Stimulated activated CD8-positive, alpha-beta memory T cell treated with anti-CD3 and anti-CD28 coated beads, Interleukin-12 subunit alpha, Interleukin-12 subunit beta, amount 100 ng/mL, for 1 hour (primary cell): Measurements from ENCODE around the gene C19orf47.
A peak's percentile ranks its signal among the peaks of the same experiment; 100 is the strongest.

ENCODE experiments used
- DNase-seq: peaks from one replicate; pipeline ENCODE4 v3.0.0-alpha.2; 2020; ENCODE audit warnings: low read depth

The C19orf47 gene, protein sequence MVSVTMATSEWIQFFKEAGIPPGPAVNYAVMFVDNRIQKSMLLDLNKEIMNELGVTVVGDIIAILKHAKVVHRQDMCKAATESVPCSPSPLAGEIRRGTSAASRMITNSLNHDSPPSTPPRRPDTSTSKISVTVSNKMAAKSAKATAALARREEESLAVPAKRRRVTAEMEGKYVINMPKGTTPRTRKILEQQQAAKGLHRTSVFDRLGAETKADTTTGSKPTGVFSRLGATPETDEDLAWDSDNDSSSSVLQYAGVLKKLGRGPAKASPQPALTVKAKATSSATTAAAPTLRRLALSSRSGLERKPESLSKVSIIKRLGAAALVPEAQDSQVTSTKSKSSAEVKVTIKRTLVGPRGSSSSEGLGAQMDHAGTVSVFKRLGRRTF

DNA sequence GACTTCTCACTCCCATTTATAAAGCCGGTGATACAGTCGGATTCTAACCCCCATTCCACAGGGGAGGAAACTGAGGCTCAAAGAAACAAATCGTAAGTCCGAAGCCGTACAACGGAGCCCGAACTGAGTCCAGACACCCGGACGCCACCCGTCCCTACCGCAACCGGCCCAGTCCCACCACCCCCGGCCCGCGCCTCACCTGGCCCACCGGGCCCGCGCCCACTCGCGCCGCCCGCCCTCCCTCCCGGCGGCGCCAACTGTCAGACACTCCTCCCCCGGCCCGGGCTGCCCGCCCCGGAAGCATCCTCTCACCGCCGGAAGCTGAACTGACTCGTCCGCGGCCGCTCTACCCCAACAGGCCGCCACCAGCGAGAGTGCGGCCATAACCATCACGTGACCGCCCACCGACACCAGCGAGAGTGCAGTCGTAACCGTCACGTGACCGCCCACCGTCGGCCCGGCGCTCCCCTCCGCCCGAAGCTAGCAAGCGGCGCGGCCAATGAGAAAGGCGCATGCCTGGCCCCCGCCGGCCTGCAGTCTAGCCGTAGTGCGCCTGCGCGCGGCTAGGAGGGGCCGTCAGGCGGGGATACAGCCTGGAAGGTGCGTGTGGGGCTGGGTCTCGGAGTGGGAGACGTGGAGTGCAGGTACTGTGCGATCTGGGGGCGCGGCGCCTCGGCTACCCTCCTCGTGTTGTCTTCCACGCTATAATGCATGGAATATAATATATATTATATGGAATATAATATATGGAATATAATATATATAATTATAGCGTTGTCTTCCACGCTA lies at the start of gene C19orf47, which contains the start of gene PLD3:
Gene C19orf47 (minus strand): TSS at position 273 of the 789 bp plus-strand sequence. CDS start 6,540 bp downstream, outside the sequence.
Gene PLD3 (plus strand): TSS at position 571 of the 789 bp plus-strand sequence. CDS start 17,789 bp downstream, outside the sequence.
- DNase-seq = peak; percentile 97

DNA sequence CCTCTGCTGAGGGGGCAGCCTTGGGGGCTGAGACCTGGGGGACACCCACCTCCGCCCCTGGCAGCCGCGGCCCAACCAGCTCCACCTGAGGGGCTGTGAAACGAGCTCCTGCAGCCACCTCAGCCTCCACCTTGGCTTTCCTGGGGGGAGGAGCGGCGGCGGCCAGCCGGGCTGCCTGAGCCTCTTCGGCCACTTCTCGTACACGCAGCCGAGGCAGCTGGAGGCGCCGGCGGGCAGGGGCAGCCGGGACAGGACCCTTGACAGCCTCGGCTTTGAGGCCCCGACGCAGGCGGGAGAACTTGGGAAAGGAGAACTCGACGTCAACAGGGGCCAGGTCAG lies 49.3 kb upstream of the C19orf47 start:
- DNase-seq = no peak

DNA sequence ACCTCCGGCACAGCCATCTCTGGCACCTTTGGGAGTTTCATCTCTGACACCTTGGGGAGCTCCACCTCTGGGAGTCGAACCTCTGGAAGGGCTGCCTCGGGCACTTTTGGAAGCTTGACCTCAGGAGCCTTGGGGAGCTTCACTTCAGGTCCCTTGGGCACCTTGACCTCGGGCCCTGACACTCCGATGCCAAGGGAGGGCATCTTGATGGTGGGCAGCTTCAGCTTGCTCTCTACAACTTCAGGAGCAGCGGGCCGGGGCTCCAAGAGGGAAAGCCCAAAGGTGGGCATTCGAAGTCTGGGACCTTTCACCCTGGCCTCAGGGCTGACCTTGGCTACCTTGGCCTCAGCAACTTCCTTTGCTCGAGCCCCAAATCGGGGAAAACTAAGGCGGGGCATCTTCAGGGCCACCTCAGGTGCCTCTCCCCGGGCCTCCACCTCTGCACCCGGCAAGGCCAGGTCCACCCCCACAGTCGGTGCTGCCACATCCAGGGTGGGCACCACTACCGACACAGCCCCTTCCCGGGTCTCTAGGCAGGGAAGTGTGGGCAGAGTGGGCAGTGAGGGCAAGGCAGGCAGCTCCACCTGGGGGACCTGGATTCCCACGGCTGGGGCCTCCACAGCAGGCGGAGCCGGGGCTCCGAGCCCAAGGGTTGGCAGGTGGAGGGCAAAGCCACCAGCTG lies 48.8 kb upstream of the C19orf47 start:
- no peak for DNase-seq

DNA sequence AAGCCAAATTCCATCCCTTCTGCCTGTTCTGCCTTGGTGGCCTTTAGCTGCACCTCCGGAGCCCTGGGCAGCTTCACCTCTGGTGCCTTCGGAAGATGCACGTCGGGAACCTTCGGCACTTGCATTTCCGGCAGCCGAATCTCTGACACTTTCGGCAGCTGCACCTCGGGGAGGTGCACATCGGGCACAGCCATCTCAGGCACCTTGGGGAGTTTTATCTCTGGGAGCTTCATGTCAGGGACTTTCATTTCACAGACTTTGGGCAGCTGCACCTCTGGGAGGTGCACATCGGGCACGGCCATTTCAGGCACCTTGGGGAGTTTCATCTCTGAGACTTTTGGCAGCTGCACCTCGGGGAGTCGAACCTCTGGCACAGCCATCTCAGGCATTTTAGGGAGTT lies 47.8 kb upstream of the C19orf47 start:
- no peak for DNase-seq

DNA sequence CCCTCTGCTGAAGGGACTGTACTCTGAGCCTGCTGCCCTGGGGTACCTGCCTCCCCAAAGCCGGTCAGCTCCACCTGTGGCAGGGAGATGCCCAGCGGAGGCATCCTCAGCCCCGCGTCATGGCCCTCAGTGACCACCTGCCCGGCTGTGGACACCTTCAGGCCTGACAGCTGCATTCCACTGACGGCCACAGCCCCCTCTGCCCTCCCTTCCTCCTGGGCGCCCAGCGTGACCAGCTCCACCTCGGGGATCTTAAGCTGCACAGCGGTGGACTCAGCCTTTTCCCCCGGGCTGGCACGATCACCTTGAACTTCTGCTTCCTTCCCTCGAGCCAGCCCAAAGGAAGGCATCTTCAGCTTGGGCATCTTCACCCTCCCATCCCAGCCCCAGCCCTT lies 46.6 kb upstream of the C19orf47 start:
- no peak for DNase-seq

DNA sequence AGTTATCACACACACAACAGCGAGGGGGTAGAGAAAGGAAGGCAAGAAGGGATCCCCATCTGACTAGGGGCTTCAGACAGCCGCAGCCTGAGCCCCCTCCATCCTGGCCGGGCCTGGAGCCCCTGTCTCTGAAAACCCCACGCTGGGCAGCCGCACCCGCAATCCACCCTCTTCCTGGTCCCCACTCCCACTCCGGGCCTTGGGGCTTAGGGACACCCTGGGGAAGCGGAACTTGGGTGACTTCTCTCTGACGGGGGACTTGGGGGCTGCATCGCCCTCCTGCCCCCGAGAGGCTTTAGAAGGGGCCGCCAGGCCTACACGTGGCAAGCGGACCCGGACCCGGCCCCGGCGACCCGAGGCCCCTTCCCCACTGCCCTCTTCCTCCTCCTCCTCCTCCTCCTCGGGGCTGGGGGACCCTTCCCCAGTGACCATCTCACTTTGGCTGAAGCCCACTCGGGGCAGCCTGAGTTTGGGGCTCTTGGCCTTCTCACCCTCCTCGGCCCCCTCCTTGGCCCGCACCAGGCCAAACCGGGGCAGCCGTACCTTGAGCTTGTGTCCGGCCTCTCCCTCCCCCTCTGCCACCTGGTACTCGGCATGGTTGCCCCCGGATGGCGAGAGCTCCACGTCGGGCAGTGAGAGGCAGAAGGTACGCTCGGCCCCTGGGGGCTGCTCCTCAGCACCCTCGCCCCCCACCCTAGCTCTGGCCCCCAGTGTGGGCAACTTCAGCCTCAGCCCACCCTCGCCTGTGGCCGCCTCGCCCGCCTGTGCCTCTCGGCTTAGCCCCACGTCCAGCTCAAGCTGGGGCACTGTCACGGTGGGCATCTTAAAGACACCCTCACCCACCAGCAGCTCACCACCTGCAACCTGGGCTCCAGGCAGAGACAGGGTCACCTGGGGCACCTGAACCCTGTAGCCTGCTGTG lies 46.0 kb upstream of the C19orf47 start:
- no peak for DNase-seq

DNA sequence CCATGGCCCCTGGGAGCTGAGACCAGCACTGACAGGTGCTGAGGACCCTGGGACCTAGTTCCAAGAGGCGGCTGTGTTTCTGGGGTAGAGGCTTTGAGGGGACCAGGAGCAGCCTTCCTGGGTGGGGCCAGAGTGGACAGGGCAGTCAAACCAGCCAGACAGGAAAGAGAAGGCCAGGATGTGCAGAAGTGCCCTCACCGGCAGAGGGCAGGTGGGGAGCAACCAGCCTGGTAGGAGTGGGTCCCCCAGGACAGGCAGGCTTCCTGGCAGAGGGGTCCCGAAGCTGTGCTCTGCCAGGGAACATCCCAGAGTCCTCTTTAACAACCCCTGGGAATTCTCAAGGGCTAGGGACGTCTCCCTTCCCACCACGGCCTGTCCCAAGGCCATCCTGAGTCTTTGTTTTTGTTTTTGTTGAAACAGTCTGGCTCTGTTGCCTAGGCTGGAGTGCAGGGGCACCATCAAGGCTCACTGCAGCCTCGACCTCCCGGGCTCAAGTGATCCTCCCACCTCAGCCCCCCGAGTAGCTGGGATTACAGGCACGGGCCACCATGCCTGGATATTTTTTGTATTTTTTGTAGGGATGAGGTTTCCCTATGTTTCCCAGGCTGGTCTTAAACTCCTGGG lies 44.8 kb upstream of the C19orf47 start:
- DNase-seq = no peak

DNA sequence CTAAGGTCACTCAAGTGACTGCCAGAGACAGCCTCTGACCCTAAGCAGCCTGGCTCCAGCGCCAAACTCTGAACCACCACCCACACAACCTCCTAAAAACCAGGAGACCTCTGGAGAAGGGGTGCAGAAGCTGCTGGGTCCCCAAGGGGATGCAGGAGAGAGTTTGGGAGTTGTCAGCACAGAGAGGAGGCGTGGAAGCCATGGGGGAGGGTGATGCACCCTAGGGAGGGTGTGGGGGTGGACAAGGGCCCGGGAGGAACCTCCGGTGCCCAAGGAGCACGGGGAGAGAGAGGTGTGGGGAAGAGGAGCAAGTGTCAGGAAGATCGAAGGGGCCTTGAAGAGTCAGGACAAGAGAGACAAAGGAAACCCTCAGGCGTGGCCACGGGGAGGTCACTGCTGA lies 43.9 kb upstream of the C19orf47 start:
- no peak for DNase-seq

DNA sequence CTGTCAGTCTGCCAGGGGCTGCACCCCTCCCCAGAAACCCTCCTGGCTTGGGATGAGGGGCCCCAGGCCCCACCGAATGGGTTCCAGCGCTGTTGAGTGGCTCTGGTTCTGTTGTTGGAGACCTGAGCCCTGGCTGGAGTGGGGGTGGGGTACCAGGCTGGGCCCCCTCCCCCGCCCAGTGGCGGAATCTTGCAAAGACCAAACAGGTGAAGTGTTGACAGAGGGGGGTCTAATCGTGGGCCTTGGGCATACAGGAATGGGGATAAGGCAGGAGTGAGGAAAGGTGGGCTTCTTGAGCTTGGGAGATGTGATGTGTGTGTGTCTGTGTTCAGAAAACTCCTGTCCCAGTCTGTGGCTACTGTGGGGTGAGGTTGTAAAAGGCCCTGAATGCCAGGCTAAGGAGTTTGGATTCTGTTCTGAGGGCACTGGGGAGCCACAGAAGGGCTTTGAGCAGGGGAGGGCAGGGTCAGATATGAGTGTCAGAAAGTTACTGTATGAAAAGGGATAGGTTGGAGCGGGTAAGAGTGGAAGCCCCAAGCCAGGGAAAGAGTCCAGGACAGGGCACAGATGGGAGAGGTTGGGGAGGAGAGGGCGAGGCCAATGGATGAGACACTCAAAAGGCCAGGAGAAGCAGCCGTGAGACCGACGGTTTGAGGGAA lies 42.0 kb upstream of the C19orf47 start, which contains the start of gene HIPK4:
Gene HIPK4 (minus strand): TSS at position 98 of the 659 bp plus-strand sequence. CDS start 279 bp downstream, outside the sequence.
- no peak for DNase-seq

DNA sequence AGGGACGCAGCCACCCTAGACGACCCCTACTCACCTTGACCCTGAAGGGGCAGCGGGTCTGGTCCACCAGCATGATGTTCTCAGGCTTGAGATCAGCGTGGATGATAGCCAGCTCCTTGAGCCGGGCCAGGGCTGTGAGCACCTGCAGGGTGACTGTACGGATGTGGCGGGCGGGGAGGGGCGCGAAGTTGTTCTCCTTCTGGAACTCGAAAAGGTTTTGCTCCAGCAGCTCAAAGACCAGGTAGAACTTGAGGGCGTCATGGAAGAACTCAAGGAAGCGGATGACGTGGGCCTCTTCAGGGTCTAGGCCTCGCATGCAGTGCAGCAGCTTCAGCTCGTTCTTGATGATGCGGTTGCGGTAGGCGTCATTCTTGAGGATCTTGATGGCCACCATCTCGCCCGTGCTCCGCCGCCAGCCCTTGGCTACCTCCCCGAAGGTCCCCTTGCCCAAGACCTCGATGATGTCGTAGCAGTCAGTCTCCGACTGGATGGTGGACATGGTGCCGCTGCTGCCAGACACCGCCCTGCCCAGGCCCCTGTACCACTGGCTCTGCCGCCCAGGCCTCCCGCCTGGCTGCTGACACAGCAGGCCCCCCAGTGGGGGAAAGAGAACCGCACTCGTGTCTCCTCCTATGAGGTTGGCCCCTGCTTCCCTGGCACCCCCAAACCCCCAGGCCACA lies 41.3 kb upstream of the C19orf47 start:
- DNase-seq = no peak

DNA sequence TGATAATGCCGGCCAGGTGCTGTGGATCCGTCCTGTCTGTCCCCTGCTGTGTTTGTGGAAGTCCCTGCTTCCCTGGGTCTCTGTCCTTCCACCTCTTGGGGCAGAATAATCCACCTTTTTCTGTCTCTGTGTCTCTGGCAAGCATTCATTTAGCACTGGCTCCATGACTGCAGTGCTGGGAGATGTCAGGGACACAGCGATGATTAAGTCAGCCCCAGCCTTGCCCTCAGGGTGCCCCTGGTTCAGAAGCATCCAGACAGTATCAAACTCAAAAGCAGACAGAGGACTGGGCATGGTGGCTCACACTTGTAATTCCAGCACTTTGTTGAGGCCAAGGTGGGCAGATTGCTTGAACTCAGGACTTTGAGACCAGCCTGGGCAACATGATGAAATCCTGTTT lies 40.3 kb upstream of the C19orf47 start:
- DNase-seq = no peak

DNA sequence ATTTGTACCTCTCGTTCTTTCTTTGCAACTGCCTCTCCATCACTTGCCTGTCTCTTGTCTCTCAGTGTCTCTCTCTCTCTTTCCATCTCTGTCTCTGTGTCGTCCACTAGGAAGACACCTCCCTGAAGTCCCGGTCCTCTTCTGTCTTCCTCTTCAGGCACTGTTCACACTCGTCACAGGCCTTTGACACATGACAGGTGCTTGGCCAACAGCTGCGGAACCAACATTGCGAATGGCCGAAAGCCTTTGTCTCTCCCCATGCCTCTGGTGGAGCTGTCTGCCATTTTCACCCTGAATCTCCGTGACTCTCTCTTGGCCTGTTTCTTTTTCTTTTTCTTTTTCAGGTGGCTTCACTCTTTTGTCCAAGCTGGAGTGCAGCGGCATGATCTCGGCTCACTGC lies 39.0 kb upstream of the C19orf47 start:
- no peak for DNase-seq

DNA sequence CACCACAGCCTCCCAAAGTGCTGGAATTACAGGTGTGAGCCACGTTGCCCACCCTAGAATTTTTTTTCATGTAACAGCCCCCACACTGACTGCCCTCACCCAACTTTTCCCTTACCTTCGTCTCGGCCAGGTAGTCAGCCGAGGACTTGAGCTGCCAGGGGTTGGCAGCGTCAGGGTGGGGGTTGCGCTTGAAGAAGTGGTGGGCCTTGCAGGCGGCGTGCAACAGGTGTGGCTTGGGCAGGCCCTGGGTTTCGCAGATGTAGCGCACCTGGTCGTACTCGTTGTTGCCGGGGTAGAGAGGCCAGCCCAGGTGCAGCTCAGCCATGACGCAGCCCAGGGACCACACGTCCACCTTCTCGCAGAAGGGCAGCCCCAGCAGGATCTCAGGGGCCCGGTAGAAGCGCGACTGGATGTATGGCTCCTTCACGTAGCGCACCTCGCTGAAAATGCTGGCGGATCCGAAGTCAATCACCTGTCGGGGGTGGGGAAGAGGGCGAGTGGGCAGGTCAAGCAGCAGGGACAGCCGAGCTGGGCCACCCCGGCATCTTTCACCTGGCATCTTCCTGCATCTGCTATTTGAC lies 35.6 kb upstream of the C19orf47 start:
- no peak for DNase-seq

DNA sequence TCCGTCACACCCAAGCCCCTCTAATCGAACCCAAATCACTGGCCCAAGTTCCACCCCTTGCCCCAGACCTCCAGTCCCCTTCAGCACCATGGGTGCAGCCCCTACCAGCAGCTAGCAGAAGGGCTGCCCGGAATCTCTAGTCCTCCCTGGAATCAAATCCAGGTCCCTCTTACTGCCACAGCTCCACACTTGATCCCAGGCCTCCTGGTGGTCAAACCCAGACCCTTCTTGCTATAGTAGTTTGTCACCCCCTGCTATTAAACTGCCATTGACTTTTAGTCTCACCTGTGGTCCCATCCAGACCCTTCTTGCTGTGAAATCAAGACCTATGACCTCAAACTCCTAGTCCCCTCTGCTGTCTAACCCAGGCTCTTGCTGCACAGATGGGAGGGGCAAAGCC lies 33.1 kb upstream of the C19orf47 start:
- no peak for DNase-seq

DNA sequence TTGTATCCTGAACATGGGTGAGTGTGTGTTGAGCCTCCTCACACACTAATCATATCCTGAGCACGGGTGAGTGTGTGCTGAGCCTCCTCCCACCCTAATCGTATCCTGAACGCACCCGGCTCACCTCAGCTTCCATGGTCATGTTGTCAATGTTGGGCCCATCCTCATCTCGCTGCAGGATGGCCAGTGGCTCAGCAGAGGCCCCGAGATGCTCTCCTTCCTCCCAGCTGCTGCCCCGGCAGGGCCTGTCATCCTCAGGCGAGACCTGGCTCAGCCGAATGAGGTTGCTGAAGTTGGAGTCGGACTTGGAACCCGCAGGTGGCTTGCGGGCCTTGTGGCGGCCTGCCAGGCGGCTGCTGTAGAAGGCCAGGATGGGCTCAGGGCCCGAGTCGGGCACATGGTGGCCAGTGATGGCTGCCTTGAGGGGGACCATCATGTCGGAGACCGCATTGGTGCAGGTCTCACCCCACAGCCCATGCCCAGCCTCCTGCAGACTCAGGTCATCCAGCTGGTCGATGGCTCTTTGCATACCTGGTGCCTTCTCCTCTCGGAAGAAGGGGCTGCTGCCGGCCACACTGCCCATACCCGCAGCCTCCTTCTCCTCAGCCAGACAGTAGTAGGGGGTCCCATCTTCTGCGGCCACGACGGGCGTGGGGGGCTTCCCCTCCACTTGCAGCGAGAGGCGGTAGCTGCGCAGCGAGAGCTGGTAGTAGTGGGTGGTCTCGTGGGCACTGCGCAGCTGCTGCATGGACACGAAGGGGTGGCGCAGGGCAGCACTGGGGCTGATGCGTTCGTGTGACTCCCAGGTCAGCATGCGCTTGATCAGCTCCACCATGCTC lies 32.2 kb upstream of the C19orf47 start:
- no peak for DNase-seq

DNA sequence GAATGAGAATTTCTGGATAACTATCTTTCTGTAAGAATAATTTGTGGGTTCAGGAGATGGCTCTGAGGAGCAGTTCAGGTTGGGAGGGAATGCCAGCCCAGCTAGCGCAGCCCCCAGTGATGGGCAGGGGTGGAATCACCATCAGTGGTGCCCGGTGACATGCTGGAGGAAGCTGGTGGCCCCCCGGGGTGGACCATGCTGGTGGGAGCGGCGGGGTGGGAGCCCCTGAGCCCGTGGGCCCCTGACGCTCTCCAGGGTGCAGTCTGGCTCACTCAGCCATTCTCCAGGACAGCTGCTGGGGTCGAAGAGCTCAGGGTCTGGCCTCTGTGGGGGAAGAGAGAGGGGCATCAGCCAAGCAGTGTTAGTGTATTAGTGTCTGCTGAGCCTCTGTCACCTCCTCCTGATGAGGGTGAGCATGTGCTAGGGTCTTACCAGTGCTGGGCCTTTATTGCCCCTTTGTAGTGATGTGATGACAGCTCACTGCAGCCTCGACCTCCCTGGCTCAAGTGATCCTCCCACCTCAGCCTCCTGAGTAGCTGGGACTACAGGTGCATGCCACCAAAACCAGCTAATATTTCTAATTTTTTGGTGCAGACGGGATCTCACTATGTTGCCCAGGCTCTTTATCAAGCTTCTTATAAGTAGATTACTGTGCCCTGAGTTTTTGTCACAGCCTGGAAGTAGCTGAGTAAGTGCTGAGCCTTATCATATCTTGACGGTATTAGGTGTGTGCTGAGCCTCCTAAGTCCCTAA lies 31.4 kb upstream of the C19orf47 start:
- no peak for DNase-seq

DNA sequence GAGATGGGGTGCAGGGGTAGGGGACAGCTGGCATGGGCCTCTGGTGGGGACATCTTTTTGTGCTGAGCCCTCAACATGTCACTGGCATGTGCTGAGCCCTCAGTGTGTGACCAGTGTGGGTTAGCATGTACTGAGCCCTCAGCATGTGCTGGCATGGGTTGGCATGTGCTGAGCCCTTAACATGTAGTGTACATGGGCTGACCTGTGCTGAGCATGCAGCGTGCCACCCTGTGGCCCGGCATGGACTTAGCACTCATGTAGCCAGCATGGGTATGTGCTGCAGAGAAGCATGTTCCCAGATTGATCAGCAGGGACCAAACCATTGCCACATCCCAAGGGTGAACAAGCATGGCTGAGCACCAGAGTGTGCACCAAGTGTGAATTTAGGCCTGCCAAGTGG lies 30.3 kb upstream of the C19orf47 start:
- no peak for DNase-seq

DNA sequence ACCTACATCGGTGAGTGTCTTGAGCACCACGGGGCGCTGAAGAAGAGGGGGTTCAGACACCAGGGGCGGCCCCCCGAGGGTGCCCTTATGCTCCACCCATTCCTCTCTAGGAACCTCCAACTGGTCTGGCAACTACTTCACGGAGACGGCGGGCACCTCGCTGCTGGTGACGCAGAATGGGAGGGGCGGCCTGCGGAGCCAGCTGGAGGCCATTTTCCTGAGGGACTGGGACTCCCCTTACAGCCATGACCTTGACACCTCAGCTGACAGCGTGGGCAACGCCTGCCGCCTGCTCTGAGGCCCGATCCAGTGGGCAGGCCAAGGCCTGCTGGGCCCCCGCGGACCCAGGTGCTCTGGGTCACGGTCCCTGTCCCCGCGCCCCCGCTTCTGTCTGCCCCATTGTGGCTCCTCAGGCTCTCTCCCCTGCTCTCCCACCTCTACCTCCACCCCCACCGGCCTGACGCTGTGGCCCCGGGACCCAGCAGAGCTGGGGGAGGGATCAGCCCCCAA lies 29.7 kb upstream of the C19orf47 start:
- DNase-seq = no peak
